Fibroblast of the aortic adventitia (primary cell): Measurements from ENCODE around the gene OR2M5. TPM values are rescaled to one million over a fixed set of nuclear protein-coding genes. Genes with fewer than 3 reads are reported as not detected.

Experiments
- DNase-seq: peaks from one replicate; pipeline ENCODE4 v3.0.0-alpha.2; 2010; ENCODE audit warnings: low read depth
- H3K4me3 ChIP-seq: 2 replicates; pipeline ENCODE4 v1.5.1; 2011; ENCODE audit warnings: low read depth, mild to moderate bottlenecking, control low read depth, low read length, moderate library complexity
- total RNA-seq: library from RNA; depleted of rRNA; stranded (reverse); fragments of >200 nt; gene quantifications from 2 replicates; pipeline ENCODE4 v1.2.3, GENCODE V29; 2012; ENCODE audit warnings: low replicate concordance
- TF ChIP-seq, protein P1 (sequence below): IDR thresholded peaks from 2 replicates; pipeline ENCODE4 v1.5.1; 2011; ENCODE audit warnings: mild to moderate bottlenecking, low read length, control low read depth, inconsistent platforms; ENCODE audit not compliant: insufficient read depth

The OR2M5 gene
- total RNA-seq, 1 donor = not detected

DNA sequence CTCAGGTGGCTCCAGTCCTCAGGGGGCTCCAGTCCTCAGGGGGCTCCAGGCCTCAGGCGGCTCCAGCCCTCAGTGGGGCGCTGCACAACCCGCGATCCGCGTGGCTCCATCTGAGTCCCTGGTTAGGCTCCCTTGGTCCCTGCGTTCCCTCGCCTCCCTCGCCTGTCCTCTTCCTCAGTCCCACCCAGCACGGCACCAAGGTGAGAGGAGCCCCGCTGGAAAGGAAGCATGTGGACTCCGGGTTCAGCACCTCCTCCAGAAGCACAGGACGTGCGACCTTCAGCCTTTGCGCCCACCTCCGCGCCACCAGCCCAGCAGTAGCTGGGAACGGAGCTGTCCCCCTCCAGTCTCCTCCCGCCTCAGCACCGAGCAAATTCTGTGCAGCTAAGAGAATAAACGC lies 8.1 kb upstream of the OR2M5 start:
- TF ChIP-seq, protein P1, sequence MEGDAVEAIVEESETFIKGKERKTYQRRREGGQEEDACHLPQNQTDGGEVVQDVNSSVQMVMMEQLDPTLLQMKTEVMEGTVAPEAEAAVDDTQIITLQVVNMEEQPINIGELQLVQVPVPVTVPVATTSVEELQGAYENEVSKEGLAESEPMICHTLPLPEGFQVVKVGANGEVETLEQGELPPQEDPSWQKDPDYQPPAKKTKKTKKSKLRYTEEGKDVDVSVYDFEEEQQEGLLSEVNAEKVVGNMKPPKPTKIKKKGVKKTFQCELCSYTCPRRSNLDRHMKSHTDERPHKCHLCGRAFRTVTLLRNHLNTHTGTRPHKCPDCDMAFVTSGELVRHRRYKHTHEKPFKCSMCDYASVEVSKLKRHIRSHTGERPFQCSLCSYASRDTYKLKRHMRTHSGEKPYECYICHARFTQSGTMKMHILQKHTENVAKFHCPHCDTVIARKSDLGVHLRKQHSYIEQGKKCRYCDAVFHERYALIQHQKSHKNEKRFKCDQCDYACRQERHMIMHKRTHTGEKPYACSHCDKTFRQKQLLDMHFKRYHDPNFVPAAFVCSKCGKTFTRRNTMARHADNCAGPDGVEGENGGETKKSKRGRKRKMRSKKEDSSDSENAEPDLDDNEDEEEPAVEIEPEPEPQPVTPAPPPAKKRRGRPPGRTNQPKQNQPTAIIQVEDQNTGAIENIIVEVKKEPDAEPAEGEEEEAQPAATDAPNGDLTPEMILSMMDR = no peak
- H3K4me3 ChIP-seq = no peak overlapping the region
- DNase-seq = no peak

DNA sequence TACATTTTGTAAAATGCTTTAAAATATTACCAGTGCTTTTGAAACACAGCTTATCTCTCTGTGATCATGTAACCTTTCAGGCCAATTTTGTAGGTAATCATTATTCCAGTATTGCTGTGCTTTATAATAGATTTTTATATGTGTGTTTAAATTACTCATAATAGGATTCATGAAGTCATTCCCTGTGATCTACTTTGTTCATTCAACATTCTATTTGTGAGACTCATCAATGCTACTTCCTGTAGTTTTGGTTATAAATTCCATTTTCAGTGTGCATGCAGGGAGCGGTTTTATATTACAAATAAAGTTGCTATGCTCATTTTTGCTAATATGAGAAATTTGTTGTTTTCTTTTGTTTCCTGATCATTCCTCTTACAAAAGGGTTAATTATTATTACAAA lies 4.1 kb upstream of the OR2M5 start:
- no peak overlapping the region for H3K4me3 ChIP-seq
- TF ChIP-seq, protein P1 = no peak

DNA sequence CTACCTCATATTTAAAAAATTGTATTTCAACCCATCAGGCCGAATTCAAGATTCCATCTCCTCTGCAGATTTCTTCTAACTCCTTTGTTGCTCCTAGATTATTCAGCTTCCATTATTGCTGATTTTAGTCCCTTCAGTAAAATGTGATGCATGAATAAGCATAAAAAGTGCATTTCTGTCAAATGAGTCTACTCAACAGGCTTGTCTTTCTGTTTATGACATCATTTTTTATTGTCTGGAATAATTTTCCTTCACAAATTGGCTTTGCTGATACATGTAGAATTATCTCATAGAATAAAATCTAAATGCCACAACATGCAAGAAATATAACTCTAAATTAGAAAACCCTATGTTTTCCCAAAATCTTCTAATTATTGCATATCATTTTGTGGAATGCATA lies 1.6 kb upstream of the OR2M5 start:
- no peak for DNase-seq
- TF ChIP-seq, protein P1 = no peak
- no peak overlapping the region for H3K4me3 ChIP-seq

More for the DNA sequence above, 4.1 kb upstream of the OR2M5 start:
- DNase-seq = no peak

DNA sequence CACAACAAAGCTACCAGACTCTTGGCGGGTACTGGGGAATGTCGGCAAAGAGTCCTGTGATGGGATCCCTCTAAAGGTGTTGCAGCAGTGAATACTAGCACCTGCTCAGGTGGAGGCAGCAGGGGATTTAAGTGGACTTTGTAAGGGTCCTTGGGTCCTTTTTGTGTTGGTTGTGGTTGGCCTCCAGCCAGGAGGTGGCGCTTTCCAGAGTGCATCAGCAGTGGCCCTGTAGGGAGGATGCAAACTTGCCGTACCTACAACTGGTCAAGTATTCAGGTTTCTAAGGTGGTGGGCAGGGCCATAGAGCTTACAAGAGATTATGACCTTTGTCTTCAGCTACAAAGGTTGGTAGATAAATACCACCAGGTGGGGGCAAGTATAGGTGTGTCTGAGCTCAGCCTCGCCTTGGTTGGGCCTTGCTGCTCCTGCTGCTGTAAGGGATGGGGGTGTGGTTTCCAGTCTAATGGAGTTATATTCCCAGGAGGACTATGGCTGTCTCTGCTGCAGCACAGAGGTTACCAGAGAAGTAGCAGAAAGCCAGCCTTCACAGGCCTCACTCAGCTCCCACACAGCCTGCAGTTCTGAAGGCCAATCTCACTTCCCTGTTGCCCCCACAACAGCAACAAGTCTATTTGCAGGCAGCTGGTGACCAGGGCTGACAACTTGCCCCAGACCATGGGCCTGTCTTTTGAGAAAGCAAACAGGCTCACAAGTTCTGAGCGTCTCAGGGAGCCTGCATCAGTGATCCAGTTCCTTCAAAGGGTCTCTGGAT lies 7.3 kb downstream of the OR2M5 start:
- TF ChIP-seq, protein P1 = no peak
- no peak for DNase-seq
- no peak overlapping the region for H3K4me3 ChIP-seq

DNA sequence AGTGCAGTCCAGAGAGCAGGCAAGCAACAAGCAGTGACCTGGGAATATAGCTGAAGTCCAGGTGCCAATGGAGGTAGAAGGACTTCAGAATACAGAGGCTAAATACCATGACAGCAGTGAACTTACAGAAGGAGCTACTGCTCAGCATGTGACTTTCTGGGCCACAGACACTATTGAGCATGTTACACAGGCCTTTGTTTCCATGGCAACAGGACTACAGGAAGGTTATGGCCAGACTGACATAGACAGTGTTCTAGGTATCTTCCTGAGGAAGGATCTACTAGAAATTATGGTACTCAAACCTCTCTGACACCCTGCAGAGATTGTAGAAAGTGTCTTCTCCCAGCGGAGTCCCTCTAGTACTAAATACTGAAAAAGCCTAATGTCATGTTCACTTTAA lies 11.0 kb downstream of the OR2M5 start:
- no peak for DNase-seq
- TF ChIP-seq, protein P1 = no peak
- H3K4me3 ChIP-seq = no peak overlapping the region

DNA sequence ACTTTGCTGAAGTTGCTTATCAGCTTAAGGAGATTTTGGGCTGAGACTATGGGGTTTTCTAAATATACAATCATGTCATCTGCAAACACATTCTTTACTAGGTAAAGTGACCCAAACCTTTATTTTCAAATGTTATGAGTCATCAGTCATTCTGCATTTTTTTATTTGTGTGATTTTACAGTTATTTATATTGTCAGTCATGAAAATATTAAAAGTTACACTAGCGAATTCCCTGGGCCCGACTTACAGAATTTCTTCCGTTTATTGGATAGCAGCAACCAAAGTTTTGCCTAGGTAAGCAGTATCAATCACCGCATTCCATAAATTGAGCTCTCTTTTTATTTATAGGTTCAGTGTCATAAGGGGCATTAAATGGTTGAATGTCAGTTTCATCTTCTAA lies 13.8 kb downstream of the OR2M5 start:
- TF ChIP-seq, protein P1 = no peak
- no peak for DNase-seq
- H3K4me3 ChIP-seq = no peak overlapping the region

DNA sequence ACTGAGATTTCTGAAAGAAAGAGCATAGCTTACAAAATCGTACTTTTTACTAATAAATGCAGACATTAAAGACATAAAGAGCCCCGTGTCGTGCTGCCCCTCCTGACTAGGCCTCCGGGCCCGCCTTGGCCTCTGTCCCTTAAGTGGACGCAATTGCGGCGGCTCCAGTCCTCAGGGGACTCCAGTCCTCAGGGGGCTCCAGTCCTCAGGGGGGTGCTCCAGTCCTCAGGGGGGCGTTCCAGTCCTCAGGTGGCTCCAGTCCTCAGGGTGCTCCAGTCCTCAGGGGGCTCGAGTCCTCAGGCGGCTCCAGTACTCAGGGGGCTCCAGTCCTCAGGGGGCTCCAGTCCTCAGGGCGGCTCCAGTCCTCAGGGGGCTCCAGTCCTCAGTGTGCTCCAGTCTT lies 19.1 kb downstream of the OR2M5 start:
- TF ChIP-seq, protein P1 = no peak
- no peak overlapping the region for H3K4me3 ChIP-seq
- DNase-seq = no peak
